B cell (primary cell): ENCODE measurements around the gene SERPINB6.

Experiments used
- CTCF ChIP-seq: fragments of 200-600 bp; IDR thresholded peaks from one replicate; pipeline ENCODE4 v1.8.0; 2022; ENCODE audit warnings: antibody characterized with exemption, mild to moderate bottlenecking
- EZH2 ChIP-seq: IDR thresholded peaks from 2 replicates; pipeline ENCODE4 v1.6.1; 2012; ENCODE audit warnings: borderline replicate concordance, low read depth, mild to moderate bottlenecking, moderate library complexity, low read length; ENCODE audit not compliant: insufficient read depth, poor library complexity, severe bottlenecking

- no peak for TF ChIP-seq EZH2
- TF ChIP-seq CTCF = no peak
Observed at GRCh38 chr6:2949121-2949520, 22.2 kb downstream of the SERPINB6 start.
